GM18951 (cell line): Measurements from ENCODE around the gene TRMT11.
"Not testable (repeated sequence)": the region's sequence is repeated elsewhere in the genome, so short reads cannot be mapped to it uniquely, and the experiment has no call there.

Source experiments
- POLR2A ChIP-seq: IDR thresholded peaks from 4 replicates; pipeline ENCODE4 v1.6.1; 2011; ENCODE audit warnings: mild to moderate bottlenecking; ENCODE audit not compliant: insufficient read length, insufficient read depth; ENCODE audit errors: extremely low read depth
- in situ Hi-C: fragments of 300-500 bp; cut with MboI; formaldehyde crosslinking; loops from one replicate; pipeline ENCODE4 v1.12.0; 2022; ENCODE audit warnings: low sequenced_read_pairs, mixed read lengths, inconsistent platforms; ENCODE audit not compliant: unreplicated experiment

TRMT11 gene

GRCh38 chr6:126020305-126021050 lies 34.1 kb downstream of the TRMT11 start:
- TF ChIP-seq POLR2A: no peak
- in situ Hi-C loops: no loop called here

- in situ Hi-C loops: not testable (repeated sequence)
These were observed 37.1 kb downstream of the TRMT11 start for GRCh38 chr6:126023474-126023873.

- in situ Hi-C loops: no loop called here
- TF ChIP-seq POLR2A: no peak
These were observed 39.7 kb downstream of the TRMT11 start for GRCh38 chr6:126026001-126026400.

- no peak for TF ChIP-seq POLR2A
- in situ Hi-C loops: no loop called here
These were observed 41.3 kb downstream of the TRMT11 start for GRCh38 chr6:126027601-126028000.

GRCh38 chr6:126030045-126030444 lies 43.7 kb downstream of the TRMT11 start:
- in situ Hi-C loops: no loop called here
- TF ChIP-seq POLR2A: no peak

- no peak for TF ChIP-seq POLR2A
- in situ Hi-C loops: no loop called here
These were observed 47.4 kb downstream of the TRMT11 start for GRCh38 chr6:126033696-126034095.

GRCh38 chr6:126034656-126035055 lies 48.3 kb downstream of the TRMT11 start:
- in situ Hi-C loops: no loop called here

GRCh38 chr6:126035764-126036163 lies 49.4 kb downstream of the TRMT11 start:
- no peak for TF ChIP-seq POLR2A
- in situ Hi-C loops: no loop called here

More at GRCh38 chr6:126034656-126035055, 48.3 kb downstream of the TRMT11 start:
- TF ChIP-seq POLR2A: no peak

- no peak for TF ChIP-seq POLR2A
- in situ Hi-C loops: no loop called here
These were observed 51.9 kb downstream of the TRMT11 start for GRCh38 chr6:126038234-126038633.

GRCh38 chr6:126039284-126039683 lies 52.9 kb downstream of the TRMT11 start:
- no peak for TF ChIP-seq POLR2A
- in situ Hi-C loops: no loop called here

- in situ Hi-C loops: no loop called here
- TF ChIP-seq POLR2A: no peak
These were observed 54.1 kb downstream of the TRMT11 start for GRCh38 chr6:126040394-126040793.

- TF ChIP-seq POLR2A: no peak
- in situ Hi-C loops: no loop called here
These were observed 54.5 kb downstream of the TRMT11 start for GRCh38 chr6:126040826-126041225.

- no peak for TF ChIP-seq POLR2A
- in situ Hi-C loops: no loop called here
These were observed 55.2 kb downstream of the TRMT11 start for GRCh38 chr6:126041516-126041915.

GRCh38 chr6:126042001-126042419 lies 55.7 kb downstream of the TRMT11 start:
- in situ Hi-C loops: no loop called here
- no peak for TF ChIP-seq POLR2A
